Skeletal muscle satellite cell (primary cell): Measurements from ENCODE around the gene CFAP119.

Experiments used
- H3K27me3 ChIP-seq: 2 replicates; pipeline ENCODE4 v1.7.0; 2013; ENCODE audit warnings: low read length; ENCODE audit not compliant: control insufficient read depth, insufficient read depth
- H3K36me3 ChIP-seq: 2 replicates; pipeline ENCODE4 v1.7.0; 2013; ENCODE audit warnings: mild to moderate bottlenecking, control low read depth, low read length; ENCODE audit not compliant: insufficient read depth
- H3K4me1 ChIP-seq: 2 replicates; pipeline ENCODE4 v1.7.0; 2013; ENCODE audit warnings: low read length; ENCODE audit not compliant: control insufficient read depth, insufficient read depth
- H3K4me2 ChIP-seq: 2 replicates; pipeline ENCODE4 v1.7.0; 2013; ENCODE audit warnings: mild to moderate bottlenecking, low read length
- H3K4me3 ChIP-seq: 2 replicates; pipeline ENCODE4 v1.7.0; 2013; ENCODE audit warnings: low read length
- H3K9ac ChIP-seq: 2 replicates; pipeline ENCODE4 v1.7.0; 2013; ENCODE audit warnings: mild to moderate bottlenecking, low read depth, low read length, moderate library complexity
- H3K9me3 ChIP-seq: replicated peaks from 2 replicates; pipeline ENCODE4 v1.7.0; 2013; ENCODE audit warnings: mild to moderate bottlenecking, control low read depth, low read length

CFAP119 gene

DNA sequence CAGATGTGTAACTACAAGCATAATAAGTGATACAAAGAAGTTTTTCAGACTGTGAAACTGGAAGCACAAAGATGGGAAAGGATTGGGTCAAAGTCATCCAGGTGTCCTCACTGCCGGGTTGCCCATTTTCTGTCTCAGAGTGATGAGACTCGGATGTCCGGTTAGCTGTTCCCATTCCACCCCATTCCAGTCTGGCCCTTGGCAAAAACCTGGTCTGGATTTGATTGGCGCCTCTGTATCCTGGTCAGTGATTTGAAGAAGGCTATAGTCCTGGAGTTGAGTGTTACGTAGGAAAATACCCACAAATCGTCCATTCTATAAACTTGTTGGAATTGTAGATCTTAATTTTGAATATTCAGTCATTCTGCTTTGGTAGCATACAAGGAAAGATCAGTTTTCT lies 33.5 kb downstream of the CFAP119 start:
- H3K27me3 ChIP-seq, result no peaks in the 10 kb centered on the region
- no peak overlapping the region for H3K9ac ChIP-seq
- peaks cover 76% of the 10 kb centered on the region for H3K36me3 ChIP-seq

DNA sequence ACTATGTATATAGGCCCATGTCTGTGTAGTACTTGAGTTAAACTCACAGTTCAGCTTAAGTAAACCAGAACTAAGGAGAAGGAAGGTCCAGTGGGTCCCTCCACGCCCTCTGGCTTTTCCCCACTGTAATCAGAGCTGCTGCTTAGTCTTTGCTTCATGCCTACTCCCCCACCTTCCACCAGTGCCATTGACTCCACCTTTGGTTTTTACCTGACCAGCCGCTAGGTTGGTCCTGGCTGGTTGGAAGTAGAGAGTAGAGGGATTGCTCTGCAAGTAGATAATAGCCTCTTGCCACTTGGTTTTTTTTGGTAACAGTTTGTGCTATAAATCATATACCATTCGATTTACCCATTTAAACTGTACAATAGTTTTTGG lies 36.5 kb downstream of the CFAP119 start:
- peaks cover 3% of the 10 kb centered on the region for H3K4me1 ChIP-seq
- H3K4me3 ChIP-seq, result no peak overlapping the region
- no peaks in the 10 kb centered on the region for H3K9me3 ChIP-seq
- peaks cover 84% of the 10 kb centered on the region for H3K36me3 ChIP-seq
- no peak overlapping the region for H3K4me2 ChIP-seq
- no peak overlapping the region for H3K9ac ChIP-seq
- H3K27me3 ChIP-seq, result no peaks in the 10 kb centered on the region

More for the DNA sequence above, 33.5 kb downstream of the CFAP119 start:
- H3K9me3 ChIP-seq, result no peaks in the 10 kb centered on the region
- H3K4me1 ChIP-seq, result no peaks in the 10 kb centered on the region
- H3K4me2 ChIP-seq, result no peak overlapping the region
- no peak overlapping the region for H3K4me3 ChIP-seq

DNA sequence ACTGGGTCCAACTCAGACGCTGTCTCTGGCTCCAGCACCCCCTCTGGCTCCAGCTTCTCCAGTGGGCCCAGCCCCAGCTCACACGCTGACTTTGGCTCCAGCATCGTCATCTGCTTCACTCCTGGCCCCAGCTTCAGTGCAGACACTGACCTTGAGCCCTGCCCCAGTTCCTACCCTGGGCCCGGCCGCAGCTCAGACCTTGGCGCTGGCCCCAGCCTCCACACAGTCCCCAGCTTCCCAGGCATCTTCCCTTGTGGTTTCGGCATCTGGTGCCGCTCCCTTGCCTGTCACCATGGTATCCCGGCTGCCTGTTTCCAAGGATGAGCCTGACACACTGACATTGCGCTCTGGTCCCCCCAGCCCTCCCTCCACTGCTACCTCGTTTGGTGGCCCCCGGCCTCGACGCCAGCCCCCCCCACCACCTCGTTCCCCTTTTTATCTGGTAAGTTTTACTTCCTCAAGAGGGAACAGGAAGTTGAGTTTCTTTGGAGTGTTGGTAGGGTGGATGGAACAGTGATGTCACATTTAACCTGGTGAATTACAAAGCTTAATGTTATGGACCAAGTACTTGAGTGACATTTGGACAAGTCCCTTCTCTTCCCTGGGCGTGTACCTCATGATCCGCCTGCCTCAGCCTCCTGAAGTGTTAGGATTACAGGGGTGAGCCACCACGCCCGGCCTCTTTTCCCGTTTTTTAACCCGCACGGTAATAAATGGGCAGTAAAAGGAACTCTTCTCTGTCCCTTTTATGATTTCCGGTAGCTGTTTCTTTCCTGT lies 37.0 kb downstream of the CFAP119 start:
- no peak overlapping the region for H3K4me3 ChIP-seq
- peaks cover 3% of the 10 kb centered on the region for H3K4me1 ChIP-seq
- no peak overlapping the region for H3K9ac ChIP-seq
- no peak overlapping the region for H3K4me2 ChIP-seq
- no peaks in the 10 kb centered on the region for H3K9me3 ChIP-seq
- peaks cover 86% of the 10 kb centered on the region for H3K36me3 ChIP-seq
- no peaks in the 10 kb centered on the region for H3K27me3 ChIP-seq

DNA sequence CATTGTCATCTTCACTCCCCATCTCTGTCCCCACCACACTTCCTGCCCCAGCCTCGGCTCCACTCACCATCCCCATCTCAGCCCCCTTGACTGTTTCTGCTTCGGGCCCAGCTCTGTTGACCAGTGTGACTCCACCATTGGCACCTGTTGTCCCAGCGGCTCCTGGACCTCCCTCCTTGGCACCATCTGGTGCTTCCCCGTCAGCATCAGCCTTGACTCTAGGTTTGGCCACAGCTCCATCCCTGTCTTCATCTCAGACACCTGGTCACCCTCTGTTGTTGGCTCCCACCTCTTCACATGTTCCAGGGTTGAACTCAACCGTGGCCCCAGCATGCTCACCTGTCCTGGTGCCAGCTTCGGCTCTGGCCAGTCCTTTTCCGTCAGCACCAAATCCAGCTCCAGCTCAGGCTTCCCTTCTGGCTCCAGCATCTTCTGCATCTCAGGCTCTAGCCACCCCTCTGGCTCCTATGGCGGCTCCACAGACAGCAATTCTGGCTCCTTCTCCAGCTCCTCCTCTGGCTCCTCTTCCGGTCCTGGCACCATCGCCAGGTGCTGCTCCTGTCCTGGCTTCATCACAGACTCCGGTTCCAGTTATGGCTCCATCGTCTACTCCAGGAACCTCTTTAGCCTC lies 38.0 kb downstream of the CFAP119 start:
- no peak overlapping the region for H3K4me2 ChIP-seq
- peaks cover 83% of the 10 kb centered on the region for H3K36me3 ChIP-seq
- H3K27me3 ChIP-seq, result no peaks in the 10 kb centered on the region
- H3K9me3 ChIP-seq, result no peaks in the 10 kb centered on the region
- no peak overlapping the region for H3K9ac ChIP-seq
- no peak overlapping the region for H3K4me3 ChIP-seq
- H3K4me1 ChIP-seq, result peaks cover 3% of the 10 kb centered on the region

DNA sequence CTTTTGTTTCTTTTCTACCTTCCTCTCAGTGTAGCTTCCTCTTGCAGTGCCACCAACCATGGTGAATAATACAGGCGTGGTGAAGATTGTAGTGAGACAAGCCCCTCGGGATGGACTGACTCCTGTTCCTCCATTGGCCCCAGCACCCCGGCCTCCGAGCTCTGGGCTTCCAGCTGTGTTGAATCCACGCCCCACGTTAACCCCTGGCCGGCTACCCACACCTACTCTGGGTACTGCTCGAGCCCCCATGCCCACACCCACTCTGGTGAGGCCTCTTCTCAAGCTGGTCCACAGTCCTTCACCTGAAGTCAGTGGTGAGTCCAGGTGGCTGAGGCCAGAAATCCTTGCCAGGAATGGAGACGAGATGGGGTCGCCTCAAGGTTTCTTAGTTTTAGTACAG lies 38.9 kb downstream of the CFAP119 start:
- Histone ChIP-seq H3K9ac (no peak overlapping the region), H3K36me3 (peaks cover 79% of the 10 kb centered on the region)

DNA sequence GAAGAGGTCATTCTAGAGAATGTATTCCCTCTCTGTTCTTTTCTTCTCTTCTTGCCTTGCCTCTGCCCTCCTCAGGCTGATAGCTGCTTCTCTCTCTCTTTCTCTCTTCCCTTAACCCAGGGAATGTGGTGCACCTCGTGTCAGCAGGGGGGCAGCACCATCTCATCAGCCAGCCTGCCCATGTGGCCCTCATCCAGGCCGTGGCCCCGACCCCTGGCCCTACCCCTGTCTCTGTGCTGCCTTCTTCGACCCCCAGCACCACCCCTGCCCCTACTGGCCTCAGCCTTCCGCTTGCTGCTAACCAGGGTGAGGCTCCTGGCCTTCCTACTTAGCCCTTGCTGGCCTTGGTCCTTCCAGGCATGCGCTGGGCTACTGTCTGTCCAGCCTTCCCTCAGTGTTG lies 39.4 kb downstream of the CFAP119 start:
- no peak overlapping the region for H3K9ac ChIP-seq
- no peaks in the 10 kb centered on the region for H3K9me3 ChIP-seq
- peaks cover 3% of the 10 kb centered on the region for H3K4me1 ChIP-seq
- no peak overlapping the region for H3K4me2 ChIP-seq
- no peak overlapping the region for H3K4me3 ChIP-seq
- H3K36me3 ChIP-seq, result peaks cover 78% of the 10 kb centered on the region
- no peaks in the 10 kb centered on the region for H3K27me3 ChIP-seq

More for the DNA sequence above, 38.9 kb downstream of the CFAP119 start:
- Histone ChIP-seq H3K4me3 (no peak overlapping the region), H3K4me2 (no peak overlapping the region), H3K9me3 (no peaks in the 10 kb centered on the region), H3K27me3 (no peaks in the 10 kb centered on the region), H3K4me1 (peaks cover 3% of the 10 kb centered on the region)

DNA sequence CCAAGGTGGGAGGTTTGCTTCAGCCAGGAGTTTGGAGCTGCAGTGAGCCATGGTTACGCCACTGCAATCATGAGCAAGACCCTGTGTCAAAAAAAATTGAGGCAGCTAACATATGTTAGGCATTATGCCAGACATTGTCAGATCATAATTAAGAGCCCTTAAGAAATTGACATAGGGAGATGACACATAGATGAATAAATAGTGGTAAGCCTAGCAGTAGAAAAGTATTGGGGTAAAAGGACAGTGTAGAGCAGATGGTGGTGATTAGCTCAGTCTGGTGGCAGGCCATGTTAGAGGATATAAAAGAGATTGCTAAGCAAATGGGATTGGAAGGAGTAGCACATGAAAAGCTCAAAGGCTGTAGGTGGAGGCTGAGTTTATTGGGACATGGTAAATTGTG lies 40.3 kb downstream of the CFAP119 start:
- no peak overlapping the region for H3K4me3 ChIP-seq
- H3K9me3 ChIP-seq, result no peaks in the 10 kb centered on the region
- peaks cover 3% of the 10 kb centered on the region for H3K4me1 ChIP-seq
- H3K36me3 ChIP-seq, result peaks cover 86% of the 10 kb centered on the region
- H3K4me2 ChIP-seq, result no peak overlapping the region
- no peak overlapping the region for H3K9ac ChIP-seq
- no peaks in the 10 kb centered on the region for H3K27me3 ChIP-seq

DNA sequence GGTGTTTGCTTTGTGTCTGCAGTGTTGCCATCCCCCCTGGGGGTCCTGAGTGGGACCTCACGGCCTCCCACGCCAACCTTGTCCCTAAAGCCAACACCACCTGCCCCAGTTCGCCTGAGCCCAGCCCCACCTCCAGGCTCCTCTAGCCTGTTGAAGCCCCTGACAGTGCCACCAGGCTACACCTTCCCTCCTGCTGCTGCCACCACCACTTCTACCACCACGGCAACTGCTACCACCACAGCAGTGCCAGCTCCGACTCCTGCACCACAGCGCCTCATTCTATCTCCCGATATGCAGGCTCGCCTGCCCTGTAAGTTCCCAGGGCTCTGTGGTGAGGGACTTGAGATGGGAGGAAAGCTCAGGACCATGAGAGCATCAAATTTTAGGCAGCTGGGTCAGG lies 40.7 kb downstream of the CFAP119 start:
- no peak overlapping the region for H3K9ac ChIP-seq
- H3K36me3 ChIP-seq, result peaks cover 89% of the 10 kb centered on the region

DNA sequence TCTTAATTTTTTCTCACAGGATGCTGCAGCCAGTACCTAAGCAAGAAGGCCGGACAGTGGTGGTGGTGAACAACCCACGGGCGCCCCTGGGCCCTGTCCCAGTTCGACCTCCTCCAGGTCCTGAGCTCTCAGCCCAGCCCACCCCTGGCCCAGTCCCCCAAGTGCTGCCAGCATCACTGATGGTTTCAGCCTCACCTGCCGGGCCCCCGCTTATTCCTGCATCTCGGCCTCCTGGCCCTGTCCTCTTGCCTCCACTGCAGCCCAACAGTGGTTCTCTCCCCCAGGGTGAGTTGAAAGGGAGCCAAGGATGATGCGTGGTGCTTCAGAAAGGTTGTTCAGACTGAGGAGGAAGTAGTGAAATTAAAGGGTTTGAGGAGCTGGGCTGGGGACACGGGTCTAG lies 41.2 kb downstream of the CFAP119 start:
- H3K4me1 ChIP-seq, result peaks cover 3% of the 10 kb centered on the region
- H3K9me3 ChIP-seq, result no peaks in the 10 kb centered on the region
- no peak overlapping the region for H3K9ac ChIP-seq
- H3K36me3 ChIP-seq, result peaks cover 89% of the 10 kb centered on the region
- no peaks in the 10 kb centered on the region for H3K27me3 ChIP-seq
- H3K4me3 ChIP-seq, result no peak overlapping the region
- no peak overlapping the region for H3K4me2 ChIP-seq

More for the DNA sequence above, 40.7 kb downstream of the CFAP119 start:
- H3K27me3 ChIP-seq, result no peaks in the 10 kb centered on the region
- no peak overlapping the region for H3K4me3 ChIP-seq
- peaks cover 3% of the 10 kb centered on the region for H3K4me1 ChIP-seq
- no peaks in the 10 kb centered on the region for H3K9me3 ChIP-seq
- H3K4me2 ChIP-seq, result no peak overlapping the region

DNA sequence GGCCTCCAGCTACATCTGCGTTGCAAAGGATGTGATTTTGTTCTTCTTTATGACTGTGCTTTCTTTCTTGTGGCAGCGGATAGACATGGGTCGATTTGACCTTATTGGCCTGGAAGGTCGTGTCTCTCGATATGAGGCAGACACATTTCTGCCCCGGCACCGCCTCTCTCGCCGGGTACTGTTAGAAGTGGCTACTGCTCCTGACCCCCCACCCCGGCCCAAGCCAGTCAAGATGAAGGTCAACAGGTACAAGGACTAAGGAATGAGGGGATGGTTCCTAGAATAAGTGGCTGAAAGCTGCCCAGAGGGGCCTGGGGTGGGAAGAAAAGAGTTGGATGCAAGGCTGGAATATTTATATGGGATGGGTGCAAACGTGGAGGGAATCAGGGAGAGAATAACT lies 41.8 kb downstream of the CFAP119 start:
- Histone ChIP-seq H3K36me3 (peaks cover 88% of the 10 kb centered on the region), H3K4me3 (no peak overlapping the region), H3K27me3 (no peaks in the 10 kb centered on the region), H3K4me2 (no peak overlapping the region), H3K4me1 (peaks cover 3% of the 10 kb centered on the region), H3K9me3 (no peaks in the 10 kb centered on the region), H3K9ac (no peak overlapping the region)

DNA sequence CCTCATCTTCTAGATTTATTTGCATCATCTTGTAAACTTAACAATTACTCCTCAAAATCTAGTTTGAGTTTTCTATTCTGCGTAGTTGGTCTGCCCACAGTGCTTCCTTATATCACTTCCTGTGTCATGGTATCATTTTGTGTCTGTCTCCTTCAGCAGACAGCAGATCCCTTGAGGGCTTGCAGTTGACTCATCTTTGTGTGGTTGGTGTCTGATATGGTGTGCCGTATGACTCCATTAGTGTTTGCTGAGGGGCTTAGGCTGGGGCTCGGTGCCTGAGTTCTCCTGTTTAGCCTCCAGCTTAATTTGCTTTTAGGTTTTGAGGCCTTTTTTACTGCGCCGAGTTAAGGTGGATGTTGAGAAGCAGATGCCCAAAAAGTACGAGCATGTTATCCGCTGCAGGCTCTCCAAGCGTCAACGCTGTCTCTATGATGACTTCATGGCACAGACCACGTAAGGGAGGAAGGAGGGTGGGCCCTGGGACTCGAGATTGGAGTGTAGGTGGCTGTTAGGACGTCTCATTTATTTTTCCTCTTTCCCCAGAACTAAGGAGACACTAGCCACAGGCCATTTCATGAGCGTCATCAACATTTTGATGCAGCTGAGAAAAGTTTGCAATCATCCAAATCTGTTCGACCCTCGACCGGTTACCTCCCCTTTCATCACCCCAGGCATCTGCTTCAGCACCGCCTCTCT lies 46.0 kb downstream of the CFAP119 start:
- H3K9me3 ChIP-seq, result no peaks in the 10 kb centered on the region
- H3K4me1 ChIP-seq, result peaks cover 13% of the 10 kb centered on the region
- no peak overlapping the region for H3K9ac ChIP-seq
- no peak overlapping the region for H3K4me2 ChIP-seq
- peaks cover 82% of the 10 kb centered on the region for H3K36me3 ChIP-seq
- H3K4me3 ChIP-seq, result no peak overlapping the region
- H3K27me3 ChIP-seq, result no peaks in the 10 kb centered on the region
